GM10266 (cell line): ENCODE measurements around the gene SPAG4.

ENCODE experiments used
- DNase-seq: peaks from one replicate; pipeline ENCODE4 v3.0.0; 2012; ENCODE audit errors: extremely low spot score
- TF ChIP-seq, protein P1 (sequence below): IDR thresholded peaks from 2 replicates; pipeline ENCODE4 v1.5.1; 2012; ENCODE audit warnings: mild to moderate bottlenecking, low read depth; ENCODE audit not compliant: control insufficient read depth, insufficient read depth; ENCODE audit errors: missing control alignments

Gene SPAG4

DNA sequence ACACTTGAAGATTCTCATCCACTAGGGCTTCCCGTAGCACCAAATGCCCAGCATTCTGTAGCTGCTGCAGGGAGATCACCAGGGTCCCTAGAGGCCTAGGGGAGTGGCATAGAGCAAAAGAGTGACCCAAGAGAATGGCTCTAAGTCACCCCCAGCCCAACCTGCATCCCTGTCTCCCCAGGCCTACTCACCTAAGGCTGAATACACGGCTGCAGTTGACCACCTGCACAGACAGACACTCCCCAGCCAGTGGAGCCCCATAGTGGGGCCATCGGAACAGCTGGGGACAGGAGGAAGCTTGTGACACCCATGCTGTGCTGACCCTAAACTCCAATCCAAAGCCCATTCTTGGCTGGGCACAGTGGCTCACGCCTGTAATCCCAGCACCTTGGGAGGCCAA, 9.5 kb upstream of the SPAG4 start:
- TF ChIP-seq, protein P1, sequence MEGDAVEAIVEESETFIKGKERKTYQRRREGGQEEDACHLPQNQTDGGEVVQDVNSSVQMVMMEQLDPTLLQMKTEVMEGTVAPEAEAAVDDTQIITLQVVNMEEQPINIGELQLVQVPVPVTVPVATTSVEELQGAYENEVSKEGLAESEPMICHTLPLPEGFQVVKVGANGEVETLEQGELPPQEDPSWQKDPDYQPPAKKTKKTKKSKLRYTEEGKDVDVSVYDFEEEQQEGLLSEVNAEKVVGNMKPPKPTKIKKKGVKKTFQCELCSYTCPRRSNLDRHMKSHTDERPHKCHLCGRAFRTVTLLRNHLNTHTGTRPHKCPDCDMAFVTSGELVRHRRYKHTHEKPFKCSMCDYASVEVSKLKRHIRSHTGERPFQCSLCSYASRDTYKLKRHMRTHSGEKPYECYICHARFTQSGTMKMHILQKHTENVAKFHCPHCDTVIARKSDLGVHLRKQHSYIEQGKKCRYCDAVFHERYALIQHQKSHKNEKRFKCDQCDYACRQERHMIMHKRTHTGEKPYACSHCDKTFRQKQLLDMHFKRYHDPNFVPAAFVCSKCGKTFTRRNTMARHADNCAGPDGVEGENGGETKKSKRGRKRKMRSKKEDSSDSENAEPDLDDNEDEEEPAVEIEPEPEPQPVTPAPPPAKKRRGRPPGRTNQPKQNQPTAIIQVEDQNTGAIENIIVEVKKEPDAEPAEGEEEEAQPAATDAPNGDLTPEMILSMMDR: no peak
- no peak for DNase-seq

DNA sequence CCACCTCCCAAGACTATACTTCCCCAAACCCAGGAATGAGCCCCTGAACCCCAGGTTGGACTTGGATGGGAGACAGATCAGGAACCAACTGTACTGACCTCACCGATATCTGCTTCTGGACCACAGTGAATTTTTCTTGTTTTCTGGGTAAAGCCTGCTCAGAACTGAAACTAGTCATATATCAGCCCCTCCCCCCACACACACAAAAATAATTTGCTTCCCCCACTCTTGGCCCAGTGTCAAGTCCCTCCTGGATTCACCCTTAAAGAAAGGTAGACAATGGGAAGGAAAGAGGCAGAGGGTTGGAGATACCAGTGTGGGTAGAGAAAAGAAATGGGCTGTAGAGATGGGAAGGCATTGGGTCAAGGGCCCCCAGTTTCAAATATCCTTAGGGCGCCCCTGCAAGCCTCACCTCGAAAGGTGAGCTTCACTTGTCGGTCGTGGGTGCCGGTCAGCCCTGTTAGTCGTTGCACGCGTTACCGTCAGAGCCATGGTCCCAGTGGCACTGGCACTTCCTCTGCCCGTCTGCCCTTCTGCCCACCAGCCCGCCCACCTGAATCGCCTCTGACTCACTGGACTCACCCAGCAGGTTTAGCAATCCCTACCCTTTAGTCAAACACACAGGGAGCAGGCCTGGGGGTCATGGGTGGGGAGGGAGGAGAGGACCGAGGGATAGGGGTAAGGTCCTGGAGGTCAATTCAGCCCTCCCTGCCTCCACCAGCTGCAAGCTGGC, 8.5 kb upstream of the SPAG4 start:
- no peak for DNase-seq
- TF ChIP-seq, protein P1: no peak

DNA sequence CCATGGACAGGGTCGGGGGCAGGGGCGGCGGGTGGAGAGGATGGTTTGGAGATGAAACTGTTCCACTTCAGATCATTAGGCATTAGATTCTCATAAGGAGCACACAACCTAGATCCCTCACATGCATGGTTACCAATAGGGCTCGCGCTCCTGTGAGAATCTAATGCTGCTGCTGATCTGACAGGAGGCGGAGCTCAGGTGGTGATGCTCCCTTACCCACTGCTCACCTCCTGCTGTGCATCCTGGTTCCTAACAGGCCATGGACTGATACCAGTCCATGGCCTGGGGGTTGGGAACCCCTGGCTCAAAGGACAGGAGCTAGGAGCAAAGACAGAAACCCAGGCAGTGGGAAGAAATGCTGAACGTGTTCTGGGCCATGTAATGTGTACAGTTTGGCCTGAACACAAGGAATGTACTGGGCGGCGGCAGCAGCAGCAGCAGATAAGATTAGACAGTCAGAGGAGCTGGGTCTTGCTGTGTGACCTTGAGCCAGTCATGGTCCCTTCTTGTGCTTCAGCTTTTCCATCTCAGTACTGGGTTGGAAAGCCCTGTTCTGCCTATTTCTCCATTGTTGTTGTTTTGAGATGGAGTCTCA, 4.7 kb upstream of the SPAG4 start:
- TF ChIP-seq, protein P1: no peak
- no peak for DNase-seq

DNA sequence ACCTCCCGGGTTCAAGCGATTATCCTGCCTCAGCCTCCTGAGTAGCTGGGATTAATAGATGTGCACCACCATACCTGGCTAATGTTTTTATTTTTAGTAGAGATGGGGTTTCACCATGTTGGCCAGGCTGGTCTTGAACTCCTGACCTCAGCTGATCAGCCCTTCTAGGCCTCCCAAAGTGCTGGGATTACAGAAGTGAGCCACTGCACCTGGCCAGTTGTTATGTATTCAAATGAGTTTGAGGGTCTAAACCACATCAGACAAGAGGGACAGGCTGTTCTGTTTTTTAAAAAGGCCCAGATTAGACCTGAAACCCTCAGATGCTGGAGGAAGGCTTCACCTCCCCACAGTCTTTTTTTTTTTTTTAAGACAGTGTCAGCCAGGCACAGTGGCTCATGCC, 4.1 kb upstream of the SPAG4 start:
- DNase-seq: peak; percentile 83
- TF ChIP-seq, protein P1: no peak

DNA sequence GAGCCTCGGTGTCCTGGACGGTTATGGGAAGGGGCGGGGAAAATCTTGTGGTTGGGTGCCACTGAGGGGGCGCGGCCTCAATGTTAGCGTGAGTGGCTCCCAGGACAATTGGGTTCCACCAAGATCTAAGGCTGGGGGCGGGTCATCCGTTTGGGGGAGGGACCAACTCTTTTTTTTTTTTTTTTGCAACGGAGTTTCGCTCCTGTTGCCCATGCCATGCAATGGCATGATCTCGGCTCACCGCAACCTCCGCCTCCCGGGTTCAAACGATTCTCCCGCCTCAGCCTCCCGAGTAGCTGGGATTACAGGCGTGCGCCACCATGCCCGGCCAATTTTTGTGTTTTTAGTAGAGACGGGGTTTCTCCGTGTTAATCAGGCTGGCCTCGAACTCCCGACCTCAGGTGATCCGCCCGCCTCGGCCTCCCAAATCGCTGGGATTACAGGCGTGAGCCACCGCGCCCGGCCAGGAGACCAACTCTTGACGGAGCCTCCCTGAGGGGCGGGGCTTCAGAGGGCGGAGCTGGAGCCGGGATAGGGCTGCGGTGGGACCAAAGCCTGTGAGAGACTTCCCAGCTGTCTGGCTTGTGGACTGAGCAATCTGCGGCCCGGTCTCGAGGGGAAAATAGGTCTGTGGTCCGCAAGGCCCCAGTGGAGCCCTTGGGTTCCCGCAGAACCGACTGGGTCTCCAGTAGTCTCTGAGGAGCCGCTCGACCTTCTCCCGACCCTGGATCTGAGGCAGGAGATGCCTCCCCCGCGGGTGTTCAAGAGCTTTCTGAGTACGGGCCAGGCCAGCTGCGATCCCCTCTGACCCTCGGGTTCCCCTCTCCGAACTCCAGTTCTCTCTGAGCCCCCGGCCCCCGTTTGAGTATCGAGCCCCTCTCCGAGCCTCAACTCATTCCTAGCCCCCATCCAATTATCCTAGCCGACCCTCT, 1.1 kb downstream of the SPAG4 start:
- TF ChIP-seq, protein P1: no peak
- DNase-seq: peak; percentile 66

DNA sequence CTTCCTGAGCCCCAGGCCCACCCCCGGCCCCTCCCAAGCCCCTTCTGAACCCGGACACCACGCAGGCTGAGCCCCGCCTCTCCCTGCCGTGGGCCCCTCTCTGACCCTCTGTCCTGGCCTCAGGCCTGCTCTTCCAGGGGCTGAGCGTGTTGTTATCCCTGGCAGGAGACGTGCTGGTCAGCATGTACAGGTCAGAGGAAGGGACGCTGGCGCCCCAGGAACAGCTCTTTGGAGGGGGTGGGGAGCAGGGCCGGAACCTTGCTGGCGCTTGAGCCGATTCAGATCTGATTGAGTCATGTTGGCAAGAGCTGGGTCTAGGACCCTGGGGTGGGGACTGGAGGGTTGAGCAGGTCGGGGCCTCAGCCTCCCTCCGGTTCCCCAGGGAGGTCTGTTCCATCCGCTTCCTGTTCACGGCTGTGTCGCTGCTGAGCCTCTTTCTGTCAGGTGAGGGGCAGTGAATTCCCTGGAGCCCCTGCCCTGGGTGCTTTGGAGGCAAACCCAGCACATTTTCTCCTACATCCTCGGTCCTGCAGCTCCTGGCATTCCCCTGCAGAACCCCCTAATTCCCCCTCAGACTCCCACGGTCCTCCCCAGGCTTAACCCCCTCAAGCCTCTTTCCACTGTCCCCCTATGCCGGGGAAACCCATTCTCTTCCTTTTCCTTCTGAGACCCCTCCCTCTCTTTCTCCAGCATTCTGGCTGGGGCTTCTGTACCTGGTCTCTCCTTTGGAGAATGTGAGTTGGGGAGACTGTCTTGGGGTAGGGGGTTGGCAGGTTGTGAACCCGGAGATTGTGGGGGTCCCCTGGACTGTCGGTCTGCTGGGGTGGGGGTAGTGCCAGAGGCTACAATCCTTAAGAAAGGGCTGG, 2.0 kb downstream of the SPAG4 start:
- TF ChIP-seq, protein P1: peak; percentile 38
- peak; percentile 74 for DNase-seq
